ENCODE measurements around the gene TMEM53.
"Not testable (repeated sequence)": the region's sequence is repeated elsewhere in the genome, so short reads cannot be mapped to it uniquely, and the experiment has no call there.

The TMEM53 gene

DNA sequence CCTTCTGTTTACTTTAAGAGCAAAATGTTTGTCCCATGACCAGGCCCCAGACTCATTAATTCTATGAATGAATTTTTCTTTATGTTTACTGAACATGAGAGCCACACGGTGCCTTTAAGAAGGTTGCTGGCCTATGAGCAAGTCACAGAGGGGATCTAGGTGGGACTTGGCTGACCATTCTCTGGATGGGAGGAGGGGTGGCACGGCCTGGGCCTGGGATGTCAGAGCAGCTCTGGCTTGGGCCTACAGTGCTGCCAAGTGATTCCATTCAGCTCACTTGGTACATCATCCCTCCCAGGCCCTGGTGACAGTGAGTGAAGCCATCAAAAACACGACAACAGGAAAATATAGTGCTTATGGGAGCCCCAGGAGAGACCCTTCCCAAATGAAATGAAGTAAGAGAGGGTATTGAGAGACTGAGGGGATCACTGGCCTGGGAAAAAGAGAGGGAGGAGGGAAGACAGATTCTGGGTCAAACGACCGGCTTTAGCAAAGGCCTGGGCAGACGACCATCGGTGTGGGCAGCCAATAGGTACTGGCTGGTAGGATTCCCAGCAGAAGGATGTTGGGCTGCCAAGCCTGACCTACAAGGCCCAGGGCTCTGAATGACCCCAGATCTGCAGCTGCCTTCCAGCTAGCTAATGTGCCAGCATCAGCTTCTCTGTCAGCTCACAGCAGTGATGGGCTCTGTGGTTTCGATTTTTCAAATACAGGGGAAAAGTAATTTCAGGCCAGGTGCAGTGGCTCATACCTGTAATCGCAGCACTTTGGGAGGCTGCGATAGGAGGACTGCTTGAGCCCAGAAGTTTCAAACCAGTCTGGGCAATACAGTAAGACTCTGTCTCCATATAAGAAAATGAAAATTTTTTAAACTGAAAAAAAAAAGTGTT is 3.3 kb downstream of the TMEM53 start:
- H3K4me3 ChIP-seq (ENCODE audit: low read depth, low read length) = no peak overlapping the region
- in situ Hi-C loops (cut with HindIII; ENCODE audit: low sequenced_read_pairs) = no loop called here
- TF ChIP-seq, protein P1, sequence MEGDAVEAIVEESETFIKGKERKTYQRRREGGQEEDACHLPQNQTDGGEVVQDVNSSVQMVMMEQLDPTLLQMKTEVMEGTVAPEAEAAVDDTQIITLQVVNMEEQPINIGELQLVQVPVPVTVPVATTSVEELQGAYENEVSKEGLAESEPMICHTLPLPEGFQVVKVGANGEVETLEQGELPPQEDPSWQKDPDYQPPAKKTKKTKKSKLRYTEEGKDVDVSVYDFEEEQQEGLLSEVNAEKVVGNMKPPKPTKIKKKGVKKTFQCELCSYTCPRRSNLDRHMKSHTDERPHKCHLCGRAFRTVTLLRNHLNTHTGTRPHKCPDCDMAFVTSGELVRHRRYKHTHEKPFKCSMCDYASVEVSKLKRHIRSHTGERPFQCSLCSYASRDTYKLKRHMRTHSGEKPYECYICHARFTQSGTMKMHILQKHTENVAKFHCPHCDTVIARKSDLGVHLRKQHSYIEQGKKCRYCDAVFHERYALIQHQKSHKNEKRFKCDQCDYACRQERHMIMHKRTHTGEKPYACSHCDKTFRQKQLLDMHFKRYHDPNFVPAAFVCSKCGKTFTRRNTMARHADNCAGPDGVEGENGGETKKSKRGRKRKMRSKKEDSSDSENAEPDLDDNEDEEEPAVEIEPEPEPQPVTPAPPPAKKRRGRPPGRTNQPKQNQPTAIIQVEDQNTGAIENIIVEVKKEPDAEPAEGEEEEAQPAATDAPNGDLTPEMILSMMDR (IDR thresholded peaks at IDR 0.05; ENCODE audit: low read depth, low read length, missing control alignments) = no peak
- DNase-seq (ENCODE audit: low read depth) = no peak

DNA sequence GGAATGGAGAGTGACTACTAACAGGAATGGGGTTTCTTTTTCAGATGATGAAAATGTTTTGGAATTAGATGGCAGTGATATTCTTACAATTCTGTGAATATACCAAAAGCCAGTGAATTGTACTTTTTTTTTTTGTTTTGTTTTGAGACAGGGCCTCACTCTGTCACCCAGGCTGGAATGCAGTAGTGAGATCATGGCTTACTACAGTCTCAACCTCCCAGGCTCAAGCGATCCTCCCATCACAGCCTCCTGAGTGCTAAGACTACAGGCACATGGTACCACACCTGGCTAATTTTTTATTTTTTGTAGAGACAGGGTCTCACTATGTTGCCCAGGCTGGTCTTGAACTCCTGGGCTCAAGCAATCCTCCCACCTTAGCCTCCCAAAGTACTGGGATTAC is 7.6 kb downstream of the TMEM53 start:
- in situ Hi-C loops (cut with HindIII; ENCODE audit: low sequenced_read_pairs); H3K4me3 ChIP-seq (ENCODE audit: low read depth, low read length); DNase-seq (ENCODE audit: low read depth): not testable (repeated sequence)

DNA sequence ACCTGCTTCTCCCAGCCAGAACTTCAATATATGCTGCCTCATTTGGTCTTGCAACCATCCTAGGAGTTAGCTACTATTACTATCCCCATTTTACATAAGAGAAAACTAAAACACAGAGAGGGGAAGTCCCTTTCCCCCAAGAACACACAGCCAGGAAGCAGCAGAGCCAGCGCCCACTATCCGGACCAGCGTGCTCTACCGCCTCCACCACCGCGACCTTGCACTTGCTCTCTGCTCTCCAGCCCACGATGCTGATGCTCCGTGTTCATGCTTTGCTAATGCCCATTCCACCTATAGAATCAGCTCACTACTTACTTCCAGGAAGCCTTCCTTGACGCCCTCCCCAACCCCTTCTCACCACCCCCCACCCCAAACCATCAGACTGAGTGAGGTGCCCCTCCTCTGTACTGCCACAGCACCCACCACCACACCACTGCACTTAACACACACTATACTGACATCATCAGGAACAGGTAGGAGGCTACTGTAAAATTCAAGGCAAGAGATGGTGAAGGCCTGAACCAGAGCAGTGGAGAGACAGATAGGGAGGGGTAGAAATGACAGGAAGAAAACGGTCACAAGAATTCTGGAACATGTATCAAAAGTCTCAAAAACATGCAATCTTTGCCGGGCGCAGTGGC is 9.4 kb downstream of the TMEM53 start:
- in situ Hi-C loops (cut with HindIII; ENCODE audit: low sequenced_read_pairs) = no loop called here
- TF ChIP-seq, protein P1 (IDR thresholded peaks at IDR 0.05; ENCODE audit: low read depth, low read length, missing control alignments) = no peak
- H3K4me3 ChIP-seq (ENCODE audit: low read depth, low read length) = no peak overlapping the region
- DNase-seq (ENCODE audit: low read depth) = no peak

DNA sequence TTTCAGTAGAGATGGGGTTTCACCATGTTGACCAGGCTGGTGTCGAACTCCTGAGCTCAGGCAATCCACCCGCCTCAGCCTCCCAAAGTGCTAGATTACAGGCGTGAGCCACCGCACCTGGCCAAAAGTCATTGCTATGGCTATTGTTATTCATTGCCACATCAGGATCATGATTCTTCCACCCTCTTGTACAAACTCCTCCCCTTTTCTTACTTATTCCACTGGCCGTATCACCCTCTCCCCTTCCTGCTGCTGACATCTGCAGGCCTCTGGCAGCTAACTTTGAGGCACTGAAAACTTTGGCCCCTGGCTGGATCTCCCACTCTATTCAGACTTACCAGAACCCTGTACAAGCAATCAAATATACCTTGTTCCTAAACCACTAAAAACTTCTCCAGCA is 10.9 kb downstream of the TMEM53 start:
- H3K4me3 ChIP-seq (ENCODE audit: low read depth, low read length) = no peak overlapping the region
- TF ChIP-seq, protein P1 (IDR thresholded peaks at IDR 0.05; ENCODE audit: low read depth, low read length, missing control alignments) = no peak
- no peak for DNase-seq (ENCODE audit: low read depth)
- in situ Hi-C loops (cut with HindIII; ENCODE audit: low sequenced_read_pairs) = no loop called here

DNA sequence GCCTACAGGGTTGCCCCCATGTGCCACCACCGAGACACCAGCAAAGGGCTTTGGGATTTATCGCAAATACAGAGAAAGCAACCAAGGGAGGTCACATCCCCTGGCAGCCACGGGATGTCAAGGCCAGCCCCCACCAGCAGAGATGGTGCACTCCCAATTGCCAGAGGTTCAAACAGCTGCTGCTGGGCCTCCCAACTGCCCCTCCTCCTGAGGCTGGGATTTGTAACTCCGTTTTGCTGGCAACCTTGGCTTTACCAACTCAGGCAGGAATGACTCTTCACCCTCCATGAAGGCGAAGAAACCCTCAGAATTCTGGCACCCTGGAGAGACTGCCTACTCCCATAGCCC is 11.6 kb downstream of the TMEM53 start:
- in situ Hi-C loops (cut with HindIII; ENCODE audit: low sequenced_read_pairs) = no loop called here
- TF ChIP-seq, protein P1 (IDR thresholded peaks at IDR 0.05; ENCODE audit: low read depth, low read length, missing control alignments) = no peak
- H3K4me3 ChIP-seq (ENCODE audit: low read depth, low read length) = no peak overlapping the region
- DNase-seq (ENCODE audit: low read depth) = no peak

DNA sequence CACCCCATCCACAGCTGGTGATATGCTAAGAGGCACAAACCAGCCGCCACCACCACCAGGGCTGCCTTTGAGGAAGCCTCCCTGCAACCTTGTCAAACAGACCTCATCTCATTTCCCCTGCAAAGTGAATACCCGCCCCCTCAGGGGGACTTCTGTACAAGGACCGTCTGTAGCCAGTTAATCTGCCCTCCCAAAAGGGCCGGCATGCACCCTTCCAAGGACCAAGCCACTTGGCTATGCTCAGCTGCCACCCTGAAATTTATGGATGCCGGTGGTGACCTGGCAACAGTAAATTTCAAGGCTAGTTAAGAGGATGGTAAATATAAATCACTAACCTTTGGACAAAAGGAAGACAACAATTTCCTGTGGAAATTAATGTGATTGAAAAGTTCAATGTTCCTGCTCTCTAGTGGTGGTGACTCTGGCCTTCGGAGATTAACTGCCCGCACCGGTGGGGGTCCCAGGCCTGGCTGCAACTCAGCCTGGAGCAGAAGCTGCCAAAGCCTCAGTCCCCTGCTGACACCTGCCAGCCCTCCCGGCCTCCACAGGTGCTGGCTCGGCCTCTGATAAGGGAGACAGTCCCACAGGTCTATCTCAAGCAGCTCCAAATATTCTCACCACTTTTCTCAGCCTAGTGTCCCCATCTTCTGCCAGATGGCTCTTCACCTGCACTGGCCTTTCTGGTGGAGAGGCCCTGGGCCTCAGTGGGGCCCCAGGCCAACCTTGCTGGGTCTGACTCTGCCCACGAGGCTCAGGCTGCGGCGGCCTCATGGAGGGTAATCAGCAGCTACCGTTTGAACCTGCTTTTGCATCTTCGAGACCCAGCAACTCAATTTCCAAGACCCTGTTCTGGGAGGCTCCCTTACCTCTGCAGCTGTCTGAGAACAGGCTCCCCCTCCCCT is 12.2 kb downstream of the TMEM53 start:
- in situ Hi-C loops (cut with HindIII; ENCODE audit: low sequenced_read_pairs) = no loop called here
- DNase-seq (ENCODE audit: low read depth) = no peak
- no peak overlapping the region for H3K4me3 ChIP-seq (ENCODE audit: low read depth, low read length)
- TF ChIP-seq, protein P1 (IDR thresholded peaks at IDR 0.05; ENCODE audit: low read depth, low read length, missing control alignments) = no peak
